ENCODE results near the gene ALPI.
"Not testable (repeated sequence)": the region's sequence is repeated elsewhere in the genome, so short reads cannot be mapped to it uniquely, and the experiment has no call there.

Gene ALPI

DNA sequence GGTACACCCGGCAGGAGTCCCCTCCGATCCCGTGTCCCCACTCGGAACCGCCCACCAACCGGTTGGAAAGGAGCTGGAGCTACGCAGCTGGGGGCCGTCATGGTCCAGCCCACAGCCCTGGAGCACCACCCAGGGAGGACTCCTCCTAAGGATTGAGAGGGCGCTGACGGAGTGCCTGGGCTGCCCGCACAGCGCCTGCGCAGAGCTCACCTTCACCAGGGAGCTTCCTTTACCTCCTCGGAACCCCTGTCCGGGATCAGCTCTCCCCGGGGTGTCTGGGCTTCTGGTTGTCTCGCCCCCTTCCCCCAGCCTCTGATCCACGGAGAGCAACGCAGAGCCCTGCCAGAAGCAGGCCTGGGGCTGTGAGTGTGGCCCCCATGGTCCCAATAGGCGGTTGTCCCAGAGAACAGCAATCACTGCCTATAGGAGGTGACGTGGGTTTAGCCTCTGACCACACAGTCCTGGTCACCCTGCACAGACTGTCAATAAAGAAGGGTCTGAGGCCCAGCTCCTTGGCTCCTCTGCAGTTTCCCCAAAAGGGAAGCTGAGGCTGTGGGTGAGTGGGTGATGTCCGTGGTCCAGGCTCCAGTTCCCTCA, 34.7 kb upstream of the ALPI start:
- DNase-seq = no peak

DNA sequence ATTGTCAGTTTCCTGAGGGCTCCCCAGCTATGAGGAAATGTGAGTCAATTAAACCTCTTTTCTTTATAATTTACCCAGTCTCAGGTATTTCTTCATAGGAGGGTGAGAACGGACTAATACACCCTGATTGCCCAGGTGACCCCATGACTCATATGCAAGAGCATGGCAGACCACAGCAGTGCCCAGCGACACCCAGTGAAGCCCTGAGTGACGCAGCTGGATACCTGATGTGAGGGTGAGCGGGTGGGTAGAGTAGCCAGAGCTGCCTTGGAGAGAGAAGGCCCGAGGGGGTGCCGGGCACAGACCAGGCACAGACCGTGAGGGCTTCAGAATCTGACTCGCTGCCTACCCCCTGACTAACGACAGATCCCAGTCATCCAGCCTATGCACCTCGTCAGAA, 33.9 kb upstream of the ALPI start:
- no peak for DNase-seq

DNA sequence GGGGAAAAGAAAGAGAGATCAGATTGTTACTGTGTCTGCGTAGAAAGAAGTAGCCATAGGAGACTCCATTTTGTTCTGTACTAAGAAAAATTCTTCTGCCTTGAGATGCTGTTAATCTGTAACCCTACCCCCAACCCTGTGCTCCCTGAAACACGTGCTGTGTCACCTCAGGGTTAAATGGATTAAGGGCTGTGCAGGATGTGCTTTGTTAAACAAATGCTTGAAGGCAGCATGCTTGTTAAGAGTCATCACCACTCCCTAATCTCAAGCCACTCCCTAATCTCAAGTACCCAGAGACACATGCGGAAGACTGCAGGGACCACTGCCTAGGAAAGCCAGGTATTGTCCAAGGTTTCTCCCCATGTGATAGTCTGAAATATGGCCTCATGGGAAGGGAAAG, 33.0 kb upstream of the ALPI start:
- not testable (repeated sequence) for DNase-seq

DNA sequence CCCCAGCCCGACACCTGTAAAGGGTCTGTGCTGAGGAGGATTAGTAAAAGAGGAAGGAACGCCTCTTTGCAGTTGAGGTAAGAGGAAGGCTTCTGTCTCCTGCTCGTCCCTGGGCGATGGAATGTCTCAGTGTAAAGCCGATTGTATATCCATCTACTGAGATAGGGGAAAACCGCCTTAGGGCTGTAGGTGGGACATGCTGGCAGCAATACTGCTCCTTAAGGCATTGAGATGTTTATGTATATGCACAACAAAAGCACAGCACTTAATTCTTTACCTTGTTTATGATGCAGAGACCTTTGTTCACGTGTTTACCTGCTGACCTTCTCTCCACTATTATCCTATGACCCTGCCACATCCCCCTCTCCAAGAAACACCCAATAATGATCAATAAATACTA, 32.5 kb upstream of the ALPI start:
- DNase-seq = not testable (repeated sequence)

DNA sequence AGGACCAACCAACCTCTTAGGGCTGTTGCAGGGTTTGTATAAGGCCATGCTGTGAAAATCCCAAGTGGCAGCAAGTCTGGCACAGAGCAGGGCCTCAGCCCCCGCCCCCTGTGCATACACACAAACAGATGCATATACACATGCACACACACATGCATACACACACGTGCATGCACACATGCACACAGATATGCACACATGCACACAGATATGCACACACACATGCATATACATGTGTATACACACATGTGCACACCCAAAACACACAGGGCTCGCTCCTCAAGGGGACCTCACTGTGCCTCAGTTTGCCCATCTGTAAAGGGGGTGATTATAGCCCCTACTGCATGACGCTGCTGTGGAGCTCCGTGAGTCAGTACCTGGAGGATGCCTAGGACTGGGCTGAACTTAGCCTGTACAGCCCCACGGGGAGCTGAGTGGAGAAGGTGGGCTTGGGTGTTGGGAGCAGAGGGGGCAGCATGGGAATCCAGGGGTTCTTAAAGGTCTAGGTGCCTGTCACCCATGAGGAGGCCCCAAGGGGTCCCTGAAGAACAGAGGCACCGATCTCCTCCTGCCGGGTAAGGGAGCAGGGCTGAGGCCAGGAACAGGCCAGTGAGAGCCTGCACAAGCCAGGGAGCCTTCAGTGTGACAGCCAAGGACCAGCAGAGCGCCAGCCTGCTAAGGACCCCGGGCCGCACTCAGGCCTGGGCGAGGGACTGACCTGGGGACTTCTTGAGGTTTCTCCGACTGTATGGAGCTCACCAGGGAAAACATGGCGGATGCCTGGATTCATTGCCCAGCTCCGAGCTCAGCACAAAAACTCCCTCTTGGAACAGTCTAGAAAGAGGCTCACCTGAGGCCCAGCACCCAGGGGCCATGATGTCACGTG, 24.0 kb upstream of the ALPI start:
- DNase-seq = no peak

DNA sequence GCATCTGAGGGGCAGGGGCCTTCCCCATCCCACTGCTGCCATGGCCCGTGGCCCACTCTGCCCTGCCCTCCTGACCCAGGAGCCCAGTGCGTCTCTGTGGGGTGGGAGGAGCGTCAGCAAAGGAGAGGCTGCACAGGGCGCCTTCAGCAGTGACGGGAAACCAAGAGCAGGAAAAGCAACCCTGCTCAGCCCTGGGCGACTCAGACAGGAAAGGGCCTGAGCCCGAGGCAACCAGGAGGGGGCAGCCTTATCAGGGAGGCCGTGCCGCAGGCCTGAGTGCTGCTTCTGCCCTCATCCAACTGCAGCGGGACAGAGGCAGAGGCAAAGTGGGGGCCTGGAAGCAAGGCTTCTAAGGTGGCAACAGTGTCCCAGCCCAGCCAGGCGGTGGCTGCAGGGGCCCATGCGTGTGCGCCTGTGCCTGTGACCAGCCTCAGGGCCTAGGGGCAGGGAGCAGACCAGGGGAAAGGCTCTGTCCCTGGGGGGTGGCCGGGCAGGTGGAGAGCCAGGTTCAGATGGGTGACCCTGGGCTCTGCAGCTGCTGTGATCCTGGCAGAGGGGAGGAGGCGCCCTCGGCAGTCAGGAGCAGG, 23.3 kb upstream of the ALPI start:
- no peak for DNase-seq

DNA sequence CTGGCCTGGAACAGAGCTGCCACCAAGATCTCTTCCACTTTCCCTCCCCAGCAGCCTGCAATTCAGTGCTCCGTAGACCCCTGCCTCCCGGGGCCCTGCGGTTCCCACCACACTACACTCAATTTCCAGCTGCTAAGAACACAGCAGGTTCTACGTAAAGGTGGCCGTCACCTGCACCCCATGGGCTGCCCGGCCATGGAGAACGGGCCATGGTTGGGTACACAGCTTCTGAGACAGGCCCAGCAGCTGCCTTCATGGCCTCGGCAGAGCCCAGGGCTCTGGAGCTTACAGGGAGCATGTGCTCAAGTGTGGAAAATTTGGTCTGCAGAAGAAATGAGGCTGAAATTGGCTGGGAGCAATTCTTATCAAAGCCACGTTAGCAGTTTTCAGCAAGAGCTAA, 22.3 kb upstream of the ALPI start:
- not testable (repeated sequence) for DNase-seq

DNA sequence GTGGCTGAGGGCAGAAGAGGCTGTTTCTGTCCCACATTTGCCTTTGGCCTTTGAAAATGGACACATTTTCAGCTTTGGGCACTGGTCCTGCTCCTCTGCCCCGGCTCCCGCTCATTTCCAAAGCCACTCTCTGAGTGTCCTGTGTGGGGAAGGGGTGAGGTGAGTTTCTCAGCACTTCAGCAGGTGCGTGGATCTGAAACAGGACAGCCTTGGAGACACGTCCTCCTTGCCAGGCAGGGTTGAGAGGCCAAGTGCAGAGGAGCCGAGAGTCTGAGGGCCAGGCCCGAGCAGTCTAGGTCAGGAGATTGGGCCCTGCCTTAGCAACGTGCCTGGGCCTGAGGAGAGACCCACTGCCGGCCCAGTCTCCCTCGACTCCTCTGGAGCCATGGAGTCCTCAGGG, 21.9 kb upstream of the ALPI start:
- no peak for DNase-seq

DNA sequence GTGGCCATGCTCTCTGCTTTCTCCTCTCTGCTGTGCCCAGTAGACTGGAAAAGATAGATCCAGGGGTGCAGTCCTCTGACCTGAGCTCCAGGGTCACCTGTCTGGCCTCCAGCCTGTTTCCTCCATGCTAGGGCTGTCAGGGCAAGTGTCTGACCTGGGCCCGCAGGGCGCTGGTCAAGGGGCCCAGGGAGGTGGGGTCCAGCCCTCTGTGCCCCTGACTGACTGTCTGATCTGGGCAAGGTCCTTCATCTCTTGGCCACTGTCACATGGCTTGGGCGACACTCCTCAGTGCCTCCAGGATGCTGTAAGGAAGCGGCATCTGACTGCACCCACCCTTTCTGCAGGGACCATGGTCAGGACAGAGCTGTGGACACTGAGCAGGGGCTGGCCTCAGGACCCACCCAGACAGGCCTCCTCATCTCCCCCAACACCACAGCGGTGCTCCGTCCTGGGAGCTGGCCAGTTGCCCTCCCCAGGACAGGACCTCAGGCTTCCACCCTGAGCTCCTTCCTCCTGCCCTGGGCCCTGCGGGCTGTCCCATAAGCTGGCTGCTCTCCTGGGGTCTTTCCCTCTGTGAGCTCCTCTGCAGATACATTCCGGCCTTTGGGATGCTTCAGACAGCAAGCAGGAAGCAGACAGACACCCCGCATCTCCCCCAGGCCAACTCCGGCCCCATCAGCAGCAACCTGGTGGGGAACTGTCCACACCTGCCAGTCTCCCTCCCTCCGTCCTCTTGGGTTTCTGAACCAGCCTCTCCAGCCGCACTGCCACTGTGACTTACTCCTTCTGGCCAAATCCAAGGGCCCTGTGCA, 21.2 kb upstream of the ALPI start:
- no peak for DNase-seq

DNA sequence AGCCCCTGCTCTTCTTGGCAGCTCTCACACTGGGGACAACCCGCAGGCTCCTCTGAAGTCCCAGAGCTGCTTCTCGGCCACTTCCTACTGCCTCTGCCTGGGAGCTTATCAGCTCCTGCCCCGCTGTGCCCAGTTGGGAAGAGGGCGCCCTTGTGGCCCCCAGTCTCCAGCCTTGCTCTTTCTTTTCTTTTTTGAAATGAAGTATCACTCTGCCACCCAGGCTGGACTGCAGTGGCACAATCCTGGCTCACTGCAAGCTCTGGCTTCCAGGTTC, 20.6 kb upstream of the ALPI start:
- no peak for DNase-seq

DNA sequence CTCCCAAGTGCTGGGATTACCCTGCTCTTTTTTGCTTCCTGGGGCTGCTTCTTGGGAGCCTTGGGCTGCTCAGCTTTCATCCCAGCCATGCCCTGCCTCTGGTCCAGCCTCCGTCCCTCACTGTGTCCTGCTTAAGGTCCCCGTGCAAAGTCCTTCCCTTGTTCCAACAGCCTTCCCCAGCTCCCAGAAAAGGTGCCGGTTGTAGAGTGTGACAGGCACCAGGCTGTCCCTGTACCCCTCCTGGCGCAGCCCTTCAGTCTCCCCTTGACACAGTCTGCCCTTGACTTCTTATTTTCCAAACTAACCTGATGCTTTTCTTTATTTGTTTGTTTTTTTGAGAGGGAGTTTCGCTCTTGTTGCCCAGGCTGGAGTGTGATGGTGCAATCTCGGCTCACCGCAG, 20.1 kb upstream of the ALPI start:
- DNase-seq = no peak

DNA sequence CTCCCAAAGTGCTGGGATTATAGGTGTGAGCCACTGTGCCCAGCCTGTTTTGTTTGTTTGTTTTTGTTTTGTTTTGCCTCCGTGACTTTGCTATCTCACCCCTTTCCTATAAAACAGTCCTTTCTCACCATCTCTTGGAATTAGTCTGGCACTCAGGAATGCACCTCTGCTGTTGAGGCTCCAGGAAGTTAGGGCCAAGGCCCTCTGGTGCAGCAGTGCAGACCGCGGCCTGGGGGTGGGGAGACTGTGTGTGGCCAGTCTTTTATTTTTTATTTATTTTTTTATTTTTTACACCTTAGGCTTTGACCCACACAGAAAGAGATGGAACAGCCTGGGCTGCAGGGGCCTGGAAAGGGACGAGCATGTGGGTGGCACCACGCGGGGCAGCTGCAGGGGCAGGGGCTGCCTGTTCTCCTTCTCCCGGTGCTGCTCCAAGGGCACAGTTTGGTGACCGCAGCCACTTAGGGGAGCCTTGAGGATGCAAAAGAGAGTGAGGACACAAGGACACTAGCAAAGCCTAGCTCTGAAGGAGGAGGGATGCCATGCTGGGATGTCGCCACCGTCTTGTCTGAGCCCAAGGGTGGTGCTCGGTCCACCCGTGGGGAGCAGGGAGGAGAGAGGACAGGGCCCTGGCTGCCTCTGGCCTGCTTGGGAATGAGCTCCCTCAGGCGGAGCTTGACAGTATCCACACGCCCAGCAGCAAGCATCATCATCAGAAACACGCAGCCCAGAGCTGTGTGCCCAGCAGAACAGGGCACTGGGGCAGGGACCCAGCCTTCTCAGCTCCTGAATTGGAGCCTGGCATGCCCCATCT, 19.4 kb upstream of the ALPI start:
- no peak for DNase-seq

DNA sequence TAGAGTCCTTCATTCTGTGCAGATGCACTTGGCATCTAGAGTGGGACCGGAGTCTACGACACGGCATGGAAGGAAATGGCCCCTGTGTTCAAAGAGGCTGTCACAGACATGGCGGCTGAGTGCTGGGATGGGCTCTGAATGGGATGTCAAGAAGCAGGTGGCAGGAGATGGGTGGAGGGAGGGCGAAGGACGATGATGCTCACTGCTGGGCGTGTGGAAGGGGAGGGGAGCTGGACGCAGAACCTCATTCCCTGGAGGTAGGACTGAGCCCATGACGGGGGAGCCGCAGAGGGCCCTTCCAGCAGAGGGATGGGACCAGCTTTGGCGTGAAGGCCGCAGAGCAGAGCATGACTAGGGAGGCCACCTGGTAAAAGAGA, 18.8 kb upstream of the ALPI start:
- no peak for DNase-seq

DNA sequence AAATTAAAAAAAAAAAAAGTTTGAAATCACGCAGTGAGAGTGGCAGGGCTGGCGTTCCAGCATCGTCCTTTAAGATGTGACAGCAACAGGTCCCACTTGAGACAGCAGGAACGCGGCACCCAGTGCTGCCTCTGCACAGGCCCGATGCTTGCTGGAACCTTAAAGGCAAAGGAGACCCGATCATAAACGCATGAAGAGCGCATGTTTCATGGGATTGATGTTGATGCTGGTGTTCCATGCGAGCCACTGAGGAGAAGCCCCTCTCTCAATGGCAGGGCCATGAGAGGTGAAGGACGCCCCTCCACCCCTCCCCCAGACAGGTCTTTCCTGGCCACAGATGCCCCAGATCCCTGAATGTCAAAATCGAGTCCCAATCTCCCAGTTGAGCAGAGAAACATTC, 17.9 kb upstream of the ALPI start:
- DNase-seq = no peak

DNA sequence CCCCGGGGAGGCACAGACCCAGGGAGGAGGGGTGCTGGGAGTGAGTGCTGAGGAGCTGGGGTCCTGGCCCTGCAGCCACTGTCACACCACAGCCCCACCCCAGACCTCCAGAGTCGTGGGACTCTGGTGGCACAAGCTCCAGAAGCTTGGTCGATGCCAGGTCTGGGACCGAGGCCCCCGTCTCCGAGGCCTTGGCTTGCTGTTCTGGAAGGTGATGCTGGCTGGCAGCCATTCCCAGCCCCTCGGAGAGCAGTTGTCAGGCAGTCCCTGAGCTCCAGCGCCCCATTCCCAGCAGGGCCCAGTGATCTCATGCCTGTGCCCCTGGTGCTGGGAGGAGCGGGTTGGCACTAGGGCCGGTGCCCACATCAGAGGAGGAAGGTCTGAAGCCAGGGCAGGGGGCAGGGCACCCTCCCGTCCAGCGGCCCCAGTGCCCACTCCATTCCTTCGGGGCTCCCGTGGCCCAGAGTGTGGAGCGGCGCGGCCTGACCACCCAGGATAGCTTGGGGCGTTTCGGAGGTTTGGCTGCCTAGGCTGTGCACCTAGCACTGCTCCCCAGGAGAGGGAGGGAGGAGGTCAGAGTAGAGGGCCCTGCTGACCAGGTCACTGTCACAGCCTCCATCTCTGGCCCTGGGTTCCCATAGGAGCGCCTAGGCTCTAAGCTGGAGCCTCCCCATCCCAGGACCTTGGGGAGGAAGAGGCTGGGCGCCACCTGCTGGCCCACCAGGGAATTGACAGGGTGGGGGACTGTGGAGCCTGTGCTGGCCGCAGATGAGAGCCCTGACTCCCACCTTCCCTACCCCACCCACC, 16.8 kb upstream of the ALPI start:
- no peak for DNase-seq

DNA sequence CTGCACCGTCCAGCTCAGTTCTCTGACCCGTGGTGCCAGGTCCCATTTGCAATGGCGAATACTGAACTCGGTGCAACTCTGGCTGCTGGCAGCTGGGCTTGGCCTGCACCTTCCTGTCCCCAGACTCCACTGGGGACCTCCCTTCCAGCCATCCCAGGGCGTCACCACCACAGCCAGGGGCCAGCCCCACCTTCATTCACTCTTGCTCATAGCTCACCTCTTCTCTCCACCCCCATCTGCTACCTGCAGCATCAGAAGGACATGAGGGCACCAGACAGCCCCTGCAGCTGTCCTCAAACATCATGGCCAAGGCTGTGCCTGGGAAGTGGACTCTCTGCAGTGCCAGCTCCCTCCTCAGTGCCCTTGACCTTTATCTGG, 16.2 kb upstream of the ALPI start:
- no peak for DNase-seq

DNA sequence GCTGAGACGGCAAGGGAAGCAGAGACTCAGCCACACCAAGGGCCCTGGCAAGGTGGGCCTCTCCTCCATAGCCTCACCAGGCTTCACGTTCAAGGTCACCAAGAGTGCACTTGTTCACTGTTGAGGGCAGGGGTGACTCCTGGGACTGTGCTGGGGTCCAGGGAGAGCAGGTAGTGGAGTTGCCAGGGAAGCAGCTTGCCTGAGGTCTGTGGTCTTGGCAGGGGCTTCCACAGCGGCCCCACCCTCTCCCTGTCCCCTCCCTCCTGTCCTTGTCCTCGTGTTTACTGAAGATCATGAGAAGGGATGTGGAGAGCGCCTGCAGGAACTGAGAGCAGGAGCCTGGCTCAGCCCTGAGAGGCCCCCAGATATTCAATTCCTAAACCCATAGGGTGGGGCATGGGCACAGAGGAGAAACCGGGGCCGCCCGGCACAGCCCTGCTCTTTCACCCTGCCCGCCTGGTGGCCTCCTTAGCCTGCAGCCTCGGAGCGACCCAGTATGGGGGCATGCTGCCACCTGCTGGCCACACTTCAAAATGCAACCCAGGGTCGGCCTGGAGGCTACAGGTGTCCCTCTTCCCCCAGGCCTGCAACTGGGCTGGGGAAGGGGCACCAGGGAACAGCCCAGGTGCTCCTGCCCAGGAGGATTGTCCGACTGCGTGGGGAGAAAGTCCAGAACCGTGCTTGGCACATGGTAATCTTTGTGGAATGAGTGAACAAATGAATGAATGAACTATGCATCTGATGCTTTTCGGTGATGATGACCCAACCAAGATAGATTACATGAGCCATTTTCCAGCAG, 15.5 kb upstream of the ALPI start:
- DNase-seq = not testable (repeated sequence)

DNA sequence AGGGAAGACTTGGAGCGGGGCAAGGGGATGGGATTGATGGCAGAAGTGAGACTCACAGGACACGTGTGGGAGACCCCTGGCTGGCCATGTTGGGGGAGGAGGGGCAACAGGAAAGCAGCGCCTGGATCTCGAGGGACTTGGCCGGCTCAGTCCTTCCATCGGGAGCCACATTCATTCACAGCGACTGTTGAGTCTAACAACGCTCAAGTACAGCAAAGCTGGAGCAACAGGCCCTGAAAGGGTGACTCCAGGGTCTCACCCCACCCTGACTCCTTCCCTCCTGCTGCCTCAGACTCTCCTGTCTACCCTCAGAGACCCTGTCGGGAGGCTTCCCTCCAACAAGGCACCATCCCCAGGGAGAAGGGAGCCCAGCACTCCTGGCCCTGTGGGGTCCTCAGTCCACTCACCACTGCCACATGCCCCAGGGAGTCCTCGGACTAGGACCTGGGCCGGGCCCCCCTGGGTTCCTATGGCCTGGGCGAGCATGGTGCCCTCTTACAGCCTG, 14.8 kb upstream of the ALPI start:
- DNase-seq = no peak

DNA sequence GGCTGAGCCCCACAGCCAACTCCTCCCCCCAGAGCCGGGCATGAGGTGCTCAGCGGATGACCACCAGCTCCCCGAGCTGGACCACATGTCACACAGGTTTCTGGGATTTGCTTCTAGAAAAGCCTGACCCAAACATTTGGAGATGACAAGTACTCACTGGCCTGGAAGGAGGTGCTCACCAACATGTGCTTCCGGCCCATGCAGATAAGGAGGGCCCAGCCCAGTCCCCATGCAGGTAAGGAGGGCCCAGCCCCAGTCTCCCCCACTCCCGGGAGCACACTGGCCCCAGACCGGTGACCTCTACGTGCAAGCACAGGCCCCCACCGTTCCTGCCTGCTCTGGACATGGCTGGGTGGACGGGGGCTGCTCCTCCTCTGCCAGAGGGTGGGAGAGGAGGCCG, 14.0 kb upstream of the ALPI start:
- DNase-seq = not testable (repeated sequence)

DNA sequence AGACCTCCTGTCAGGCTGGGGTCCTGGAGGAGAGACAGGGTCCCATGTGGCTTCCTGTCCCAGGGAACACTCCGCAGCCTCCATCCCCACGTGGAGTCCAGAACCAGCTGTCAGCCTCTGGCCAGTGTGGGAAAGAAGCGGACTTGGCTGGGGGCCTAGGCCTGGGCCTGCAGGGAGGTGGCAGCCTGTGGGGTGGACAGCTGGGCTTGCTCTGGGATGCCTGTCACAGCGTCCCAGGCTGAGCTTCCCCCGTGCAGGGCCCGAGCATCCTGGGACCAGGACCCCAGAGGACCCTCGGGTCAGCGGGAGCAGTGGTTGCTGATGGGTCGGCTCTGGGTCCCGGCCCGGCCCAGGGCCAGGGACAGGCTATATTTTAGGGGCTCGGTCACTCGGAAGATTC, 13.5 kb upstream of the ALPI start:
- DNase-seq = not testable (repeated sequence)

DNA sequence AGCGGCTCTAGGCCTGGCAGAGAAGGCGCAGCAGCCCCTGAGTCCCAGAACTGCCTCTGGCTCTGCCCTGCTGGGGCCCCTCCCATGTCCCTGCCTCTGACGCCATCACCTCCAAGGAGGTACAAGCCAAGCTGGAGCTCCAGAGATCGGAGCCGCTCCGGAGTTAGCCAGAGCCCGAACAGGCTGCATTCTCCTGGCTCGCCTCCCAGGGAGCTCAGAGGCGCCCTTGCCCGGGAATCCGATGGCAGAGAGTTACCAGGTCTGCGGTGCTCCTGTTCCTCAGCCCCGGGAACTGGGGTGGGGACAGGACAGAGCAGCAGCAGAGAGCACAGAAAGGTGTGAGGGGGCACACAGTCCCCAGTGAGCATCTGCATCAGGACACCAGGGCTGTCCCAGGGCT, 12.9 kb upstream of the ALPI start:
- DNase-seq = not testable (repeated sequence)
